ENCODE data around the gene PAPLN. TPM values are rescaled to one million over a fixed set of nuclear protein-coding genes. Genes with fewer than 3 reads are reported as not detected.

The PAPLN gene
- total and polyA plus RNA-seq, 2 donors = 4.8 to 5.6 TPM

DNA sequence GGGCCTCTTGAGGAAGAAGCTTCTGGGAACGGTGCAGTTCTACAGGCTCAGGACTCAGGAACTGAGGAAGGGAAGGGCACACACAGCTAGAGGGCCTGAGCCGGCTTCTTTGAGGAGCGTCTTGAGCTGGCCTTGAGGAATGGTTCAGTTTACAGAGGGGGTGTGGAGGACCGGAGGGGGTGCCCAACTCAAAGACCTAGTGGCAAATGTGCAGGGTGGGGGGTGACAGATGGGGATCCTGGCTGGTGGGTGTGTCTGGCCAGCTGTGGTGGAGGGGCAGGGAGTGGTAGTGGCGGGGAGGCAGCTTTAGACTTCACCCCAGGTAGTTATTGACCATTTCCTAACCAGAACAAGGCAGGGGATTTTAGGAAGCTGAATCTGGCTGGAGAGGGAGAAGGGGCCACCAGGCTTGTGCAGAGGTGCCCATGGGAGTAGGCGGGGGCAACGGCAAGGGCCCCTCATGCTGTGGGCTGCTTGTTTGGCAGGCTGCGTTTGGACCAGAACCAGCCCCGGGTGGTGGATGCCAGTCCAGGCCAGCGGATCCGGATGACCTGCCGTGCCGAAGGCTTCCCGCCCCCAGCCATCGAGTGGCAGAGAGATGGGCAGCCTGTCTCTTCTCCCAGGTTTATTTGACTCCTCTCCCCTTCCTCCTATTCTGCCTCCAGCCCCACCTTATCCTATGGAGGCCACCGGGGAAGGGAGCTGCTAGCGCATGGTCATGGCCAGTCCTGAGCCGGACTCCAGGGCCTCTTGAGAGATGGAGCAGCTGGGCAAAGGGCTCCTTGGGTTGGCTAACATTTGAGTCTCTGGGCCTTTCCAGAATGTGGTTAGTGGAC is 27.8 kb downstream of the PAPLN start:
- 86% methylated on average over 18 of the region's 18 CpGs for WGBS
- Histone ChIP-seq H3K4me1 (ENCODE audit: insufficient read depth) (no peaks in the 10 kb centered on the region), H3K27ac (ENCODE audit: low read depth) (no peak overlapping the region), H3K4me3 (ENCODE audit: low read depth, low read length) (no peak overlapping the region), H3K36me3 (ENCODE audit: insufficient read depth) (no peaks in the 10 kb centered on the region)
- DNase-seq (ENCODE audit: extremely low spot score) = no peak

DNA sequence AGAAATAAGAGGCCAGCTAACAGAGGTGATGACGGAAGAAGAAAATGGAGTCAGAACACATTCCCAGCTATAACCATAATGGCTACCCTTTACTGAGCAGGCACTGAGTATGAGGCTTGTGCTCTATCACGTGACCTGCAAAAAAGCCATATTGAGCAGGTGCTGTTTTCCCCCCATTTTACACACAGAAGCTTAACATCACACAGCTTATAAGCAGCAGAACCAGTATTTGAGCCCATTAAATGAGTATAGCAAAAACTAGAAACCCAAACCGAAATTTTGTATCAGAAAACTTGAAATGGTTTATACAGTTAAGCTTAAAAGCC is 28.4 kb downstream of the PAPLN start:
- no peaks in the 10 kb centered on the region for H3K4me1 ChIP-seq (ENCODE audit: insufficient read depth)
- H3K27ac ChIP-seq (ENCODE audit: low read depth) = no peak overlapping the region
- H3K4me3 ChIP-seq (ENCODE audit: low read depth, low read length) = no peak overlapping the region
- no peak for DNase-seq (ENCODE audit: extremely low spot score)
- 97% methylated on average over 3 of the region's 3 CpGs for WGBS
- no peaks in the 10 kb centered on the region for H3K36me3 ChIP-seq (ENCODE audit: insufficient read depth)

DNA sequence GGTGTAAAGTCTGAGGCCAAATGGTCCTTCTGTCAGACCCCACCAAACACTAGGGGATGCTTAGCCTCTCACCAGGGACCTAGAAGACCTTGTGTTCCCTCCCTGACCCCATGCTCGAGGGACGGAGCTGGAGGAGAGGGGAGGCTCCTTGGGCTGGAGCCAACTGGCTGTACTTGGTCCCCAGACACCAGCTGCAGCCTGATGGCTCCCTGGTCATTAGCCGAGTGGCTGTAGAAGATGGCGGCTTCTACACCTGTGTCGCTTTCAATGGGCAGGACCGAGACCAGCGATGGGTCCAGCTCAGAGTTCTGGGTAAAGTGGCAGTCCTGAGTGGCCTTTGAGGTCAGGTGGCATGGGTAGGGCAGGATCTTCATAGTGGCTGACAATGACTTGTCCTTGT is 29.0 kb downstream of the PAPLN start:
- DNase-seq (ENCODE audit: extremely low spot score) = no peak
- no peaks in the 10 kb centered on the region for H3K4me1 ChIP-seq (ENCODE audit: insufficient read depth)
- 81% methylated on average over 7 of the region's 7 CpGs for WGBS
- H3K27ac ChIP-seq (ENCODE audit: low read depth) = no peak overlapping the region
- H3K36me3 ChIP-seq (ENCODE audit: insufficient read depth) = no peaks in the 10 kb centered on the region
- H3K4me3 ChIP-seq (ENCODE audit: low read depth, low read length) = no peak overlapping the region

GRCh38 chr14:73267474-73267873 is 30.2 kb downstream of the PAPLN start:
- H3K4me1 ChIP-seq (ENCODE audit: insufficient read depth) = no peaks in the 10 kb centered on the region
- H3K36me3 ChIP-seq (ENCODE audit: insufficient read depth) = no peaks in the 10 kb centered on the region
- WGBS = 96% methylated on average over 6 of the region's 6 CpGs
- no peak overlapping the region for H3K27ac ChIP-seq (ENCODE audit: low read depth)
- no peak for DNase-seq (ENCODE audit: extremely low spot score)
- no peak overlapping the region for H3K4me3 ChIP-seq (ENCODE audit: low read depth, low read length)

DNA sequence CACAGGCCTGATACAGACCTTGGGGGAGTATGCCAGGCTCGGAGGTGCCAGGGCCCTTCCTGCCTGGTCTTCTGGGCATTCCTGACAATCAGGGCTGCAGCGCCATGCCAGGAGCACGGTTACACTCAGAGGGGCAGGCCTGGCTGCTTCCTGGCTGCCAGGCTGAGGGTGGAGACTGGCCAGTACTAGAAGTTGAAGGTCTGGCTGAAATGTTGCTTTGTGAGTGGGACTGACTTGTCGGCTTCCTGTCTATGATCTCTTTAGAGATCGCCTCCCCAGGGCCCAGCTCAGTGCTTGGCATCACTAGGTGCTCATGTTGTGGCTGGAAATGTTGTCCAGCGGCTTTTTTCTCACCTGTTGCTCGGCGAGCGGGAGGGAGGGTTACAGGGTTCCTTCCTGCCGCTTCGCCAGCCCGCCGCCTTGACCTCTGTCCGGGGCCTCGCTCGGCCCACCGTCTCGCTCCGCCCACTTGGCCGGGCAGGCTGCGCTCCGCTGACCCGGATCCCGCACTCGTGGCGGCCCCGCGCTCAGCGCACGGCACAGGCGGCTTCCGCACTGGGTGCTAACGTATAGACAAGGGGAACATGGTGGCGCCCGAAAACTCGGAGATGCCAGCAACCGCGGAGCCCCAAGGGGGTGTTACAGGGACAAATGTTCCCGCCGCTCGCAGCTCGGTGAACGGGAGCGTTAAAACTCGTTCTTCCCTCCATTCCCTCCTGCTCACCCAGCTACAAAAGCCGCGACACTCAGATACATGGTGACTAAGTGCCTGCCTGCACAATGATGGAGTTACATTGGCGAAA is 32.6 kb downstream of the PAPLN start:
- Histone ChIP-seq H3K27ac (ENCODE audit: low read depth) (no peak overlapping the region), H3K4me1 (ENCODE audit: insufficient read depth) (no peaks in the 10 kb centered on the region), H3K36me3 (ENCODE audit: insufficient read depth) (no peaks in the 10 kb centered on the region), H3K4me3 (ENCODE audit: low read depth, low read length) (peak overlapping the region; percentile 13)
- 6% methylated on average over 48 of the region's 48 CpGs for WGBS
- no peak for DNase-seq (ENCODE audit: extremely low spot score)

- WGBS = 61% methylated on average over 6 of the region's 6 CpGs
- Histone ChIP-seq H3K27ac (ENCODE audit: low read depth) (no peak overlapping the region), H3K36me3 (ENCODE audit: insufficient read depth) (no peaks in the 10 kb centered on the region), H3K4me3 (ENCODE audit: low read depth, low read length) (no peak overlapping the region), H3K4me1 (ENCODE audit: insufficient read depth) (no peaks in the 10 kb centered on the region)
- DNase-seq (ENCODE audit: extremely low spot score) = no peak
Measured at GRCh38 chr14:73272393-73272792, 35.1 kb downstream of the PAPLN start.

- Histone ChIP-seq H3K4me3 (ENCODE audit: low read depth, low read length) (no peak overlapping the region), H3K27ac (ENCODE audit: low read depth) (no peak overlapping the region), H3K36me3 (ENCODE audit: insufficient read depth) (no peaks in the 10 kb centered on the region), H3K4me1 (ENCODE audit: insufficient read depth) (no peaks in the 10 kb centered on the region)
- 76% methylated on average over 4 of the region's 4 CpGs for WGBS
- no peak for DNase-seq (ENCODE audit: extremely low spot score)
Measured at GRCh38 chr14:73273799-73274198, 36.5 kb downstream of the PAPLN start.

DNA sequence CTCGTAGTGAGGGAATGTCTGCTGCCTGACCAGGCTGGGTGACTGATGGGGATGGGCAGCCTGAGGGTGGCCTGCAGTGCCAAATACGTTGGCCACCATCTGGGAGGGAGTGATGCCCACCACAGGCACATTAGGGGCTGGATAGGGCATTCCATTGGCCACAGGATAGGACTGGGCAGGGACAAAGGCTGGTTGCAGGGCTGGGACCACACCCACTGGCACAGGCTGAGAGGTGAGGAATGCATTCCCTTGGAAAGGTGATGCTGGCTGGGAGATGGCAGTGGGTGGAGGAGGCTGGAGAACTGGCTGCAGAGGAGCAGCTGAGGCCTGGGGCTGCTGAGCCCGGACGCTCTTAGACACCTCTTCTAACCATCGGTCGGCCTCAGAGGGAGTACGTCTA is 39.5 kb downstream of the PAPLN start:
- no peak for DNase-seq (ENCODE audit: extremely low spot score)
- Histone ChIP-seq H3K4me3 (ENCODE audit: low read depth, low read length) (no peak overlapping the region), H3K27ac (ENCODE audit: low read depth) (no peak overlapping the region), H3K4me1 (ENCODE audit: insufficient read depth) (no peaks in the 10 kb centered on the region), H3K36me3 (ENCODE audit: insufficient read depth) (no peaks in the 10 kb centered on the region)
- WGBS = 93% methylated on average over 7 of the region's 7 CpGs

DNA sequence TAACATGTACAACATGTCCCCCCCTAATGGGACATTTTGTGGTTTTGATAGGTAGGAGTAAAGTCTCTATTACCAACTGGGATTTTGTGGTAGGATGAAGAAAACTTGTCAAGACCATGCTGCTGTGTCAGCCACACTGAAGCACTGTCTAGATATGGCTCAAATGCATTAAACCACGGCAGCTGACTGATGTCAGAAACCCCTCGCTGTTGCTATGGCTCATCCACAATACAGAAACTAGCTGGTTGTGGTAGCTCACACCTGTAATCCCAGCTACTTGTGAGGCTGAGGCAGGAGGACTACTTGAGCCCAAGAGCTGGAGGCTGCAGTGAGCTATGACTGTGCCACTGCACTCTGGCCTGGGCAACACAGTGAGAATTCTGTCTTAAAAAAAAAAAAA is 40.1 kb downstream of the PAPLN start:
- H3K4me1 ChIP-seq (ENCODE audit: insufficient read depth) = no peaks in the 10 kb centered on the region

GRCh38 chr14:73280903-73281302 is 43.6 kb downstream of the PAPLN start:
- H3K36me3 ChIP-seq (ENCODE audit: insufficient read depth) = peaks cover 5% of the 10 kb centered on the region
- H3K4me3 ChIP-seq (ENCODE audit: low read depth, low read length) = no peak overlapping the region
- 94% methylated on average over 5 of the region's 5 CpGs for WGBS
- H3K4me1 ChIP-seq (ENCODE audit: insufficient read depth) = no peaks in the 10 kb centered on the region
- H3K27ac ChIP-seq (ENCODE audit: low read depth) = no peak overlapping the region
- DNase-seq (ENCODE audit: extremely low spot score) = no peak

More for the DNA sequence above, 40.1 kb downstream of the PAPLN start:
- DNase-seq (ENCODE audit: extremely low spot score) = no peak
- Histone ChIP-seq H3K36me3 (ENCODE audit: insufficient read depth) (no peaks in the 10 kb centered on the region), H3K27ac (ENCODE audit: low read depth) (no peak overlapping the region), H3K4me3 (ENCODE audit: low read depth, low read length) (no peak overlapping the region)
- 88% methylated on average over 2 of the region's 2 CpGs for WGBS

DNA sequence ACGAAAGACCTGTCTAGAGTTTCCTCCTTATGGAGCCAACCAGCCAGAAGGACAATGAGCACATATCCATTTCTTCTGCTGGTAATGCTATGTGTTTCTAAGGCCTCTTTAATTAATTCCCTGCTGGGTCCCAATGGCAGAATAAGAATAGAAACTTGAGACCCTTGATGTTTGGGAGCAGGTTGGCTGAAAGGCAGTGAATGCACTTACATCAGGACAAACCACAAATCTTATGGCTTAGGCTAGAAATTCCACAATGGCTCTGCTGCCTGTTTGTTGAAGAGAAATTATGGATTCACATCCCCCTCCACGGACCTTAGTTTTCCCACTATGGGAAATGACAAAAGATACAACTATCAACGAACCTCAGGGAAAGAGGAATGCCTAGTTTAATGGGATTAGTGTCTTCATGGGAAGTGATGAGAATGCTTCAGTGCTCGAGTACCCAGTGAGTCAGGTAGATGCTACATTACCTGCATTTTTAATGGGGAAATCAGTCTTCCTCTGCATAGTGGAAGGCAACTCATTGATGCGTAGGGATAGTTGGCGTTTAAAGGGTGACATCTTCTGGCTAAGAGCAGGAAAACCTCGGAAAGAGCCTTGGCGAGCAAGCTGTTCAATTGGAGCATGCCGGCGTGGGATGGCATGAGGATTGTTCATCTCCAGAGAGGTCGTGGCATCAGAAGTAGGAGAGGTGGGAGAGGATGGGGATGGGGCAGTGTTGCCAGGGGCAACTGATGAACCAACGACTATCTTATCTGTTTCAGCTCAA is 46.5 kb downstream of the PAPLN start:
- Histone ChIP-seq H3K4me3 (ENCODE audit: low read depth, low read length) (no peak overlapping the region), H3K4me1 (ENCODE audit: insufficient read depth) (no peaks in the 10 kb centered on the region), H3K36me3 (ENCODE audit: insufficient read depth) (peaks cover 5% of the 10 kb centered on the region), H3K27ac (ENCODE audit: low read depth) (no peak overlapping the region)
- no peak for DNase-seq (ENCODE audit: extremely low spot score)
- WGBS = 50% methylated on average over 12 of the region's 12 CpGs

DNA sequence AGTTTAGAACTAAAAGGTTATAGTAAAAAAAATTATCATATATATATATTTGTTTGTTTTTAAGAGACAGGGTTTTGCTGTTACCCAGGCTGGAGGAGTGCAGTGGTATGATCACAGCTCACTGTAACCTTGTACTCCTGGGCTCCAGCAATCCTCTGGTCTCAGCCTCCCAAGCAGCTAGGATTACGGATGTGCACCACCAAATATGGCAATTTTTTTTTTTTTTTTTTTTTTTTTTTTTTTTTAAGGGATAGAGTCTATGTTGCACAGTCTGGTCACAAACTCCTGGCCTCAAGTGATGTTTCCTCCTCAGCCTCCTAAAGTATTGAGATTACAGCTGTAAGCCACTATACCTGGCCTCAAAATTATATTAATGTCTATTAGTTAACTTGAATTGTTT is 48.7 kb downstream of the PAPLN start:
- Histone ChIP-seq H3K4me3 (ENCODE audit: low read depth, low read length) (no peak overlapping the region), H3K27ac (ENCODE audit: low read depth) (no peak overlapping the region), H3K4me1 (ENCODE audit: insufficient read depth) (no peaks in the 10 kb centered on the region), H3K36me3 (ENCODE audit: insufficient read depth) (peaks cover 5% of the 10 kb centered on the region)
- no peak for DNase-seq (ENCODE audit: extremely low spot score)
- WGBS = 83% methylated on average over 1 of the region's 1 CpG

DNA sequence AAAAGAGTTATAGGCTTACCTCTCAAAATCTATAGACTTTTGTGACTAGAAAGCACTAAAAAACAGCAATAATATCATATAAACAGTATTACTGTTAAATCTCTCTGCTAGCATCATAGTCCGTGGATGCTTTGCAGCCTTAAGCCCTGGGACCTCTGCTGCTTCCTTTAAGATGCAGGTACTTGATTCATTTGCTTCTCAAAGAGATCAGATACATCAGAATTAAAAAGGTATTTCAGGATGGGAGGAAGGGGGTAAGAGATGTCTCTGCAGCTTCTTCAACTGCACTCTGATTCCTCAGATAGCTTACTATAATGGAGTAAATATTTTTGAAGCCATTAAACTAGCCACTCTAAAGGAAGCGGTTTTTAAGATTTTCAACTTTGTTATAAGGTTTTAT is 49.3 kb downstream of the PAPLN start:
- 85% methylated on average over 2 of the region's 2 CpGs for WGBS
- Histone ChIP-seq H3K27ac (ENCODE audit: low read depth) (no peak overlapping the region), H3K4me3 (ENCODE audit: low read depth, low read length) (no peak overlapping the region), H3K4me1 (ENCODE audit: insufficient read depth) (no peaks in the 10 kb centered on the region), H3K36me3 (ENCODE audit: insufficient read depth) (peaks cover 5% of the 10 kb centered on the region)
- no peak for DNase-seq (ENCODE audit: extremely low spot score)

All from urinary bladder (tissue), 4 donors.